Activated T-helper 1 cell treated with anti-CD3 and anti-CD28 coated beads, Interleukin-12 subunit alpha, Interleukin-12 subunit beta, Interleukin-2, Interleukin-4 antibody, amounts not matched to agents 30 ng/mL and 10 ng/mL and 1 ng/mL, durations not matched to agents 14 hours and 24 hours and 36 hours (primary cell): ENCODE data around the gene GRK1. TPM values are rescaled to one million over a fixed set of nuclear protein-coding genes. Genes with fewer than 3 reads are reported as not detected.

Experiments used
- DNase-seq: peaks from one replicate; pipeline ENCODE4 v3.0.0; 2021; ENCODE audit warnings: low spot score
- H3K27ac Mint-ChIP-seq: one replicate; pipeline ENCODE4 v1.8.0; 2021; ENCODE audit warnings: mild to moderate bottlenecking, mixed read lengths
- H3K27me3 Mint-ChIP-seq: one replicate; pipeline ENCODE4 v1.8.0; 2022; ENCODE audit warnings: mild to moderate bottlenecking, moderate library complexity, mixed read lengths; ENCODE audit not compliant: insufficient read depth
- H3K36me3 Mint-ChIP-seq: one replicate; pipeline ENCODE4 v1.8.0; 2021; ENCODE audit warnings: low read depth, mixed read lengths
- H3K4me1 Mint-ChIP-seq: one replicate; pipeline ENCODE4 v1.8.0; 2021; ENCODE audit warnings: low read depth, mixed read lengths
- H3K4me3 Mint-ChIP-seq: one replicate; pipeline ENCODE4 v1.8.0; 2021; ENCODE audit warnings: mild to moderate bottlenecking, moderate library complexity, mixed read lengths
- H3K9me3 Mint-ChIP-seq: one replicate; pipeline ENCODE4 v1.8.0; 2021; ENCODE audit warnings: mixed read lengths
- intact Hi-C: fragments of 100-400 bp; cut with micrococcal nuclease; formaldehyde crosslinking; loops from one replicate; pipeline ENCODE4 v1.15.1; 2024
- total RNA-seq: library from RNA; stranded (reverse); gene quantifications from 2 replicates; pipeline ENCODE4 v1.2.3, GENCODE V29; 2022

GRK1 gene
- total RNA-seq, 1 donor from 2014 or later, result not detected

DNA sequence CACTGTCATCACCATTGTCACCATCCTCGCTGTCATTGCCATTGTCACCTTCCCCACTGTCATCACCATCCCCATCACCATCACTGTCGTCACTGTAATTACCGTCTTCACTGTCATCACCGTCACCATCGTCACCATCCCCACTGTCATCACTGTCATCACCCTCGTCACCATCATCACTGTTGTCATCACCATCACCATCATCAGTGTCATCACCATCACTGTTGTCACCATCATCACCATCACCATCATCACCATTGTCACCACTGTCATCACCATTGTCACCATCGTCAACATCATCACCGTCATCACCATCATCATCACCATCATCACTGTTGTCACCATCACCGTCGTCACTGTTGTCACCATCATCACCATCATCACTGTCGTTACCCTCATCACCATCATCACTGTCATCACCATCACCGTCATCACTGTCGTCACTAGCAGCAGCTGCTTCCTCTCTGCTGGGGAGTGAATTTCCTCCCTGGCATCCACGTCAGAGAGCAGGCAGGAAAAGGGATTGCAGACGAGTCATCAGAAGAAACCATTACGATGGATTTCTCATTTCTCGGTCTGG lies 119.3 kb downstream of the GRK1 start:
- no peaks in the 10 kb centered on the region for H3K4me1 Mint-ChIP-seq
- no peak for DNase-seq

More for the DNA sequence above, 119.3 kb downstream of the GRK1 start:
- Mint-ChIP-seq H3K9me3 (no peaks in the 10 kb centered on the region), H3K27ac (no peak overlapping the region), H3K27me3 (peaks cover 12% of the 10 kb centered on the region), H3K36me3 (no peaks in the 10 kb centered on the region), H3K4me3 (no peak overlapping the region)
- intact Hi-C loops, result no loop called here

Other genes starting within 250 kb of the GRK1 start
- gene ADPRHL1, start 213.7 kb upstream of the GRK1 start, total RNA-seq, result 0.32 and 0.62 TPM in 2 replicates
- 28.7 and 31.2 TPM in 2 replicates for gene DCUN1D2, start 176.5 kb upstream of the GRK1 start, total RNA-seq
- gene TFDP1, start 82.5 kb upstream of the GRK1 start, total RNA-seq, result 171 and 173 TPM in 2 replicates
- not detected in 2 replicates for gene ATP4B, start 9.0 kb upstream of the GRK1 start, total RNA-seq
- gene TMEM255B, start 92.0 kb downstream of the GRK1 start, total RNA-seq, result 2.2 and 2.6 TPM in 2 replicates
- 0.62 and 0.98 TPM in 2 replicates for gene GAS6, start 196.9 kb downstream of the GRK1 start, total RNA-seq